Hematopoietic multipotent progenitor cell treated with erythropoietin and hydrocortisone succinate and interleukin-3 and kit ligand, for 17 days (in vitro differentiated cells): Measurements from ENCODE around the gene ARID3C.

Experiments used
- DNase-seq: peaks from one replicate; pipeline ENCODE4 v3.0.0-alpha.2; 2015; ENCODE audit warnings: low spot score

Gene ARID3C, protein sequence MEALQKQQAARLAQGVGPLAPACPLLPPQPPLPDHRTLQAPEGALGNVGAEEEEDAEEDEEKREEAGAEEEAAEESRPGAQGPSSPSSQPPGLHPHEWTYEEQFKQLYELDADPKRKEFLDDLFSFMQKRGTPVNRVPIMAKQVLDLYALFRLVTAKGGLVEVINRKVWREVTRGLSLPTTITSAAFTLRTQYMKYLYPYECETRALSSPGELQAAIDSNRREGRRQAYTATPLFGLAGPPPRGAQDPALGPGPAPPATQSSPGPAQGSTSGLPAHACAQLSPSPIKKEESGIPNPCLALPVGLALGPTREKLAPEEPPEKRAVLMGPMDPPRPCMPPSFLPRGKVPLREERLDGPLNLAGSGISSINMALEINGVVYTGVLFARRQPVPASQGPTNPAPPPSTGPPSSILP

DNA sequence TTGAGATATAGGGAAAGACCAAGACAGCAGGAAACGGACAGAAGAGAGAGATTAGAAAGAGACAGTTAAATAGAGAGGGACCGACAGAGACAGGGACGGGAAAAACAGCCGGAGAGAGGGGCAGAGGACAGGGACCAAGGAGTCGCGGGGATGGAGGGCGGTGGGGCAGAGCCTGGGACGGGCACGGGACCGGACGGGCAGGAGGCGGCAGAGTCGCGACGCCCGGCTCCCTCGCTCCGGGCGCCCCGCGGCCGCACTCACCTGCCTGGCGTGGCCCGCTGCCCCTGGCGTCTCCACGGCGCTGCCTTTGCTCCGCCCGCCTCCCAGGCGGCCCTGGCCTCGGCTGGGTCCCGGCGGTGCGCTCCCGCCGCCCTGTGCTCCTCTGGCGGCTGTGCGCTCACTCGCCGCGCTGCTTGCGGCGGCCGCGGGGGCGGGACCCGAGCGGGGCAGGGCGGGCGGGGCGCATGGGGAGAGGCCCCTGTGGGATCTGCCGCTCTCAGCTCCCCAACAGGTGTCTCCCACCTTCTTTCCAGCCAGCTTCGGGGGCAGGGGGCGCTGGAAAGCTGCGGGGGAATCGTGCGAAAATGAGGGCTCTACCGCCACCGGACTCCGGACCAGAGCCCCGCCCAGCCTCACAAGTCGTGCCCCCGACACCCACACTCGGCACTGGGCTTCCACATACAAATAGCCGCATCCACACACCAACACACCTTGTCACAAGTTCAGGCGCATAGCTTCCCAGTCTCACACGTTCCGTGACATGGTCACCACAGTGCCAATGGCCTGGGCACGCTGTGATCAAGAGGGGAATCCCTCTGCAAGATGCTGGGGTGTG is at the start of gene ARID3C:
Gene ARID3C, minus strand, starts transcription at position 411 of the 835 bp plus-strand sequence. CDS start 1,052 bp downstream, outside the sequence.
- DNase-seq, result no peak

DNA sequence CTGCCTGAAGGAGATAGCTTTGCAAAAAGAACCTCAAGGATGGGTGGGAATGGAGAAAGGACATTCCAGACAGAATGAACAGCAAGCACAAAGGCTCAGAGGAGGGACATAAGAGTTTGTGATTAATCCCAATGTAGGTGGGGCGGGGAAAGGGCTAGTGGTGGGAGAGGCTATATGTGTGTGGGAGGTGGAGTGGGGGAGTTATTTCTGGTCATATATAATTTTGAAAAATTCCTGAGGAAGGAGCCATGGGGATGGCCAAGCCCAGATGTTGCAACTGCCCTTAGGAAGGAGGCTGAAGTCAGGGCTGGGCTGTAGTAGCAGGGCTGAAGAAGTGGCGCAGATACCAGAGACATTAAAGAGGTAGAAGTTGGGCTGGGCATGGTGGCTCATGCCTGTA is 47.0 kb upstream of the ARID3C start:
- DNase-seq, result no peak

DNA sequence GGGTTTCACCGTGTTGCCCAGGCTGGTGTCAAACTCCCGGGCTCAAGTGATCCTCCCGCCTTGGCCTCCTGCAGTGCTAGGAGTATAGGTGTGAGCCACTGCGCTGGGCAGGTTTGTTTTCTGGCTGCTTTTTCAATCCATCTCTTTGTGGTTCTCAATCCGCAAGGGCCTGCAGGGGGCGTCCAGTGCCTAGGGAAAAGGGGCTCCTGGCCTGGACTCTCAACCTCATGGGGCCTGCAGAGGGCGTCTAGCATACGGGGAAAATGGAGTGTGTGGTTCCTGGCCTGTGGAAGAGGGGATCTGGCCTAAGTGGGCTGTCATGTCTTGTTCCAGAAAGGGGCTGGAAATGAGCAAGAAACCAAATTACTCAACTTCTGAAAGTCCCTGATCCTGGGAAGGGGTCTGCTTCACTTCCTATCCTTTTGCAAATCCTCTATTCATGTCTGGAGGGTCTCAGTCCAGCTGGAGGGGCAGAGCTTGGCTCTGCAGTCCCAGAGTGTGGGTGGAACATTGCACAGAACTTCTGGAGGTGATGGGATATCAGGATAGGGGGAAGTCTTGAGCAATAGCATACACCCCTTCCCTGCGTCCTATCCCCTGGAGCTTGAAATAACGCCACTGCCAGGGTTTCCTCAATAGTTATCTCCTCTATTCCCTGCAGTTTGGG is 46.3 kb upstream of the ARID3C start:
- peak; percentile 75 for DNase-seq

DNA sequence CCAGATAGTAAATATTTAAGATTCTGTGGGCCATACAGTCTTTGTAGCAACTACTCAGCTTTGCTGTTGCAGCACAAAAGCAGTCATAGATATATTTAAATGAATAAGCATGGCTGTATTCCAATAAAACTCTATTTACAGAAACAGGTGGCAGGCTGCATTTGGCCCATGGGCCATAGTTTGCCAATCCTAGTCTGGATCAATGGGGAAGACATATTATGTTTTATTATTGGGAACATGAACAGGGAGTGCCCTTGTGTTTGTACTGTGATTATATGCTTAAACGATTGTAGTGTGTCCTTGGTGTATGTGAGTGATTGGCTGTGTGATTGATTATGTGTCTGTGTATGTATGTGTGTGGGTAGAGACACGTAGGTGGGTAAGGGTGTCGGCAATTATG is 45.6 kb upstream of the ARID3C start:
- no peak for DNase-seq

DNA sequence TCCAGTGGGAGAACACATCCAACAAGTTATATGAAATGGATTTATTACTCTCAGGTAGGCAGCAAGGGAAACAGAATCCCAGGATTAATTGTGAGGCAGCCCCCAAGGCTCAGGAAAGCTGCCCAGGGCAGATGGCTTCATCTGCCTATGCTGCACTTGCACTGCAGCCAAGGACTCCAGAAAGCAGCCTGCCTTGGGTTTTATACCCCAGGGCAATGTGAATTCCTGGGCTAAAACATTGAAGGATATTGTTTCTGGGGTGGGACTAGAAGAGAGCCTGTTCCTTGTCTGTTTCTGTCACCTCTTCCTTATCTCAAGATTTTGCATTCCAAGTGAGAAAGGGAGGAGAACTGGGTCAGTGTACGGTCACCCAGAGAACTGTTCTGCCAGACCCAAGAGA is 42.4 kb upstream of the ARID3C start:
- DNase-seq, result no peak

DNA sequence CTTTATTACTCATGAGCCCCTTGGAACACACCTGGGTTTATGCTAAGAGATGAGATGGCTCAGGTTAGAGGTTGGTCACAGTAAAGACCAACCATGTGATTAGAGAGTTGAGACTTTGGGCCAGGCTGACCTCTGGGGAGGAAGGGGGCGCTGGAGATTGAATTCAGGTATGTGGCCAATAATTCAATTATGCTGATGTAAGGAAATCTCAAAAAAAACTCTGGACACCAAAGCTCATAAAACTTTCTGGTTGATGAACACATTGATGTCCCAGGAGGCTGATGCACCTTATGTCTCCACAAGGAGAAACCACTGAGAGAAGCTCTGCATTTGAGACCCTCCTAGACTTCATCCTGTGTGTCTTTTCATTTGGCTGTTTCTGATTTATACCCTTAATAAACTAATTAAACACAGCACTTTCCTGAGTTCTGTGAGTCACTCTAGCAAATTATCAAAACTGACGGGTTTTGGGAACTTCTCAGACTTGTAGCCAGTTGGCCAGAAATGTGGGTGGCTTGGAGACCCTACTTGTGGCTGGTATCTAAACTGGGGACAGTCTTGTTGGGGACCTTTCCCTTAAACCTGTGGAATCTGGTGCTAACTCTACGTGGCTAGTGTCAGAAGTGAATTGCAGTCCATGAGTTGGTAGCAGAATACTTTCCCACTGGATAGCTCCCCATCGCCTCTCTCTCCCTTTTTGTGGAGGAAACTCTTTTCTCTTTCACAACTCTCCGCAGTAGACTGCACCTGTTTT is 41.1 kb upstream of the ARID3C start:
- no peak for DNase-seq

DNA sequence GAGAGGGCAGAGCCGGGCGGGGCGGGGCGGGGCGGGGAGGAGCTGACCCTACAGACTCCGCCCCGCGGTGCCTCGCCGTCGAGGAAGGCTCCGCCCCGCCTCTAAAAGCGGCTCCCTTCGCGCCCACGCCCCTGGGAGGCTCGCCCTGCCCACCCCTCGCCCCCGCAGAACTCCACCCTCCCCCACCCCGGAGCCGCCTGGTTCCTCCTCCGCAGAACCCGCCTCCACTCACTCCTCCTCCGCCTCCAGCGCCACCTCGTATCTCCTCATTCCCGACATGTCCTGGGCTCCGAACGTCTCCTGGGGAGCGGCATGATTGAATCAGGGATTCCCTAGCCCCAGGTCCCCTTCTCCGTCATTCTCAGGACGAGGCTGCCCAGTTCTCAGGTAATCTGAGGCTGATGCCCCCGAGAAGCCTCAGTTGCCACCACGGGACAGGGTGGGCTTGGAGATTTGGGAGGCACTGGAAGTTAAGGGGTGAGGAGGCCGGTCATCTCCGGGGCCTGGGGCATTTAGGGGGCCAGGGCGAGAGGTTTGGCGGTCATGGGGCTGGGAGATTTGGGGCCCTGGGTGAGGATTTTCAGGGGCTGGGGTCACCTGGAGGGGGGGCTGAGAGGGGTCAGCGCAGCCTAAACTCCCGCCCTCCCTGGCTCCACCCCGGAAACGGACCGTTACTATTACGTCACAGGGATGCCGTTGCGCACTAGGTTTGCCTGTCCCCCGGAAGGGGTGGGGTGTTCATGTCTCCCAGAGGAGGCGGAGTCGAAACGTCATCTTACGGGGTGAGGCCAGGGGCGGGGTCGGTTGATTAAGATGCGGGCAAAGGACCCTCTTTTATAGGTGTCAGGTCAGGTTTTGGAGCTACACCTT is 36.8 kb upstream of the ARID3C start:
- peak; percentile 91 for DNase-seq

DNA sequence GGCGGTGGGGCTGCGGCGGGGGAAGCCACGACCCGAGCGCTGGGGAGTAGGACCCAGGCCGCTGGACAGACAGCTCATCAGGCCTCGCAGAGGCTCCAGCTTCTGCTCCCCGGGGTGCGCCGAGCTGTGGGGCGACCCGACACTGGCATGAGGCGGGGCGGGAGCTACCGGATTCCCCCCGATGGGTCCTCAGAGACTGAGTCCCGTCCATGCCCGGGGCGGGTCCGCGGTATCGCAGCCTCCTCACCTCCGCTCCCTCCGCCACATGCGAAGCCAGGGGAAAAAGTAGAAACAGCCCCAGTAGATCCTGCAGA is 36.2 kb upstream of the ARID3C start:
- DNase-seq, result no peak

DNA sequence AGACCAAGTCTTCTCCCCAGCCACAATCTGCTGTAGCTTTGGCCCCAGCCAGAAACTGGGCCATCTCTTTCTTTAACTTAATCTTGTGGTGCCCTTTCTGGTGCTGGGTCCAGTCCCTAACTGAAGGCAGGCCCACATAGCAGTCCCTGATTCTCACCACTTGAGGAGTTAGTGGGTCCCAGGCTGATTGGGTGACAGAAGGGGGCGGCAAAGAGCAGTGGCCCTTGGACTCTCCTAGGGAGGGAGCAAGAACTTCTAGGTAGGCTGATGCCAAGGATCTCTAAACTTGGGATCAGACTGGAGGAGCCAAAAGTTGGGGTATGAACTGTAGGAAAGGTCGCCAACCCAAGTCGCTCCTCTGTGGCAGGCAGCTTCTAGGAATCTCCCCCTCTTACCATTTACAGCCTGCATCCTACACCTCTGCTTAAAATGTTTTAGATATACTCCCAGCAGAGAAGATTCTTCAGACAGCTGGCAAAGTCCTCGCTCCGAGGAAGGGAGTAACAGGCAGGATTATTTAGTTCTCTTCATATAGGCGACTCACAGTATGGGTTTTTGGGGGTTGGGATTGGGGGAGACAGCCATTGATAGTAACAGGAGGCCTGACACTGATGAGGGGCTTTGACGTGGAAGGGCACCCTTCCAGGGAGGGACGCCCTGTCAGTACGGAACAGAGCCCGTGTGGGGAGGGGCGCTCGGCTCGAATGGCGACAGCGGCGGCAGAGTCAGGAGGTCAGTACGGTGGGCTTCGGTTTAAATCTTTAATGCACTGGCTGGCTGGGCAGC is 35.6 kb upstream of the ARID3C start:
- DNase-seq, result peak; percentile 83

DNA sequence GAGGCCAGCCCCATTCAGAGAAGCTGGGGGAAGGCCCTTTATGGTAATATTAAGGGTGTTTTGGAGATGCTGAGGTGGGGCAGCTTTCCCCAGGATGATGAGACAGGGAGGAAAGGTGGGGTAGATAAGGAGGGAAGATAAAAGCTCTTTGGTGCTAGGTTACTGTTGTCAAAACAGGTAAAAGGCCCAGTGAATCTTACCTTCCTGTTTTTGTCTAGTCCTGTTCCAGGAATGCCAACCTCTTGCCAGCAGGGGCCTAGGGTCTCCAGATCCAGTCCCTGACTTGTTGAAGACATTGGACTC is 34.4 kb upstream of the ARID3C start:
- no peak for DNase-seq

DNA sequence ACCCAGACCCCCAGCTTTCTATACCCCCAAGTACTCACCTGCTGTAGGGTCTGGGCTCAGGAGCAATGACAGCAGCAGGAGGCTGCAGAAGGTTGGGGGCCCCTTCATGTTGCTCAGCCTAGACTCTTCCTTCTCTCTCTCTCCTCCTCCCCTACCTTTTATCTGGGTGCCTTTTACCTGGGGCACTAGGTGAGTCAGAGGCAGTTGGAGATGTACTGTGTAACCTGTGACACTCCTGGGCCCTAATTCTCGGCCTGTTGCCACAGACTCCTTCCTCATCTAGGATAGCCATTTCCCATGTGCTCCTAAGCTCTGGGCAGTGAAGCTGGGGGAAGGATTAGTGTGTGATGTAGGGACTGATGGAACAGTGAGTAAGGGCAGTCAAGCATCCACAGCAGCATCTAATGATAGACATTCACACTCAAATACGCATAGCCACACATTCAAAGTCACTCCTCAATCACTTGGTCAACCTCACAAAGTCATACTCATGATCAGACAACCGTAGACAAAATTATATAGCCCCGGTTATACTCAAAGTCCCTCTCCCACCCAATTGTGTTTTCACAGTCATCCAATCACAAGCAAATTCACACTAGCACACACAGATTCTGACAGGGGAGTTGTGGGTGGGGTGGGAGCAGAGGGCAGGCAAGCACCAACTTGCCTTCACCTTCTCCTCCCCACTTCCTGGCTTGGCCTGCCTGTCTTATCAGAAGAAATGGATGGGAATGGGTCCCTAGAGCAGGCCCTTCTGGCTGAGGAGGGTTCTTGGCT is 33.8 kb upstream of the ARID3C start, which contains the start of gene CCL27:
Gene CCL27, minus strand, starts transcription at position 132 of the 777 bp plus-strand sequence. Its CDS starts 24 bp downstream, at position 108.
- DNase-seq, result no peak

DNA sequence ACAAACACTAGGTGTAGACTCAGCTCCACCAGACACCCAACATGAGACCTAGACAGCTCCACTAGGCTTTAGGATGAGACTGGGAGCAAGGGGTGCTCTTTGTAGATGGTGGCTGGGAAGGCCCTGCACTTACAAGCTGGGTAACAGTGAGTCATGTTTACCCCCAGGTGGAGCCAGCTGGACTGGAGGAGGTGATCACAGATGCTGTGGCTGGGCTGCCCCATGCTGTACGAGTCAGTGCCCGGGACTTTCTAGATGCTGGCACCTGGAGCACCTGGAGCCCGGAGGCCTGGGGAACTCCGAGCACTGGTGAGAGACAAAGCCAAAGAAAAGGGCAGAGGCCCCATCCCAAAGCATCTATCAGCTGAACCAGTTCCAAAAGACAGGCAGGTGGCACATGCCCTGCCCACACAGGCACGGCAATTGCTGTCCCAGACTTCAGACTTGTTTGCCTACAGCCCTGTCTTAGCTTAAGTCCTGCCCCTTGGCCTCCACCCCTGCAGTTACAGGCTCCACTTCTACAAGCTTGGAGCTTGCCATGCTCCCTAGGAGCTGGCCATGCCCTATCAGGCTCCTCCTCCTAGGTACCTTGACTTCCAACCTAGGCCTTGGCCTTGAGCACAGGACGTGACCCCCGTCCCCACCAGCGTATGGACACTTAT is 30.9 kb upstream of the ARID3C start:
- DNase-seq, result no peak

DNA sequence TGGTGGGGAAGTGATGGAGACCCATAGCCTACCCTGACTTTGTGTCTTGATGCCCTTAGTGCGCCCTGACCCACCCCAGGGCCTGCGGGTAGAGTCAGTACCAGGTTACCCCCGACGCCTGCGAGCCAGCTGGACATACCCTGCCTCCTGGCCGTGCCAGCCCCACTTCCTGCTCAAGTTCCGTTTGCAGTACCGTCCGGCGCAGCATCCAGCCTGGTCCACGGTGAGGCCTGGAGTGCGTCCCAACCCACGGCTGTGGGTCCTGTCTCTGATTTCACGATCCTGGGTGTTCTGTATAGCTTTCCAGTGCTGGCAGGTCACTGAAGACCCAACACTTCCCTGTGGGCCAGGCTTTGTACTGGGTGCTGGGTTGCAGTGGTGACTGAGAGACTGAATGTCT is 29.6 kb upstream of the ARID3C start:
- DNase-seq, result no peak

DNA sequence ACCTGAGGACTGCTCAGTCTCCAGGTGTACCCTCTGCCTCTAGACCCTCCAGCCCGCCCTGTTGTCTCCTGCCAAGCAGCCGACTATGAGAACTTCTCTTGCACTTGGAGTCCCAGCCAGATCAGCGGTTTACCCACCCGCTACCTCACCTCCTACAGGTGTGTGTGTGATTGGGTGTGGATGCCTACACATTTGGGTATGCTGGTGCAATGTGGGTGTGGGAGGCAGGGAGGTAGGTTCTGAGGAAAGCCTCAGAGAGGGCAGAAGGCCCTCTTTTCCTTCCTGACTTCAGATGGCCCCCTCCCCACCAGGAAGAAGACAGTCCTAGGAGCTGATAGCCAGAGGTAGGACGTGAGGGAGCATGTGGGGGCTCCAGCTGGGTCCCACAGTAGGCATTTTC is 28.1 kb upstream of the ARID3C start:
- no peak for DNase-seq

DNA sequence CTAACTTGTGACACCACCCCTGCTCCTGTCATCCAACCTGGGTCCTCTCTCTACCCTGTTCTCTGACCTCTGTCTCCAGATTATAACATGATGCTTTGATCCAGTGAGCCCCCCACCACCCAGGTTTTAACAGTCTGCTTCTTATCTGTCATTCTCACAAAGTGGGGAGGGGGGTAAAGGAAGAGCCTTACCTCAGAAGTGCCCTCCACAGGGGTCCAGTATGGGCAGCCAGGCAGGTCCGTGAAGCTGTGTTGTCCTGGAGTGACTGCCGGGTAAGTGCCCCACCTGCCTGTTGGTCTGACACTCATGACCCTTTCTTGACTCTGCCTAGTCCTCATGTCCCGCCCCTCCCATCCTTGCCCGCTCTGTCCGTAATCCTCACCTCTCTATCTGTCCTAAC is 26.5 kb upstream of the ARID3C start:
- DNase-seq, result no peak

DNA sequence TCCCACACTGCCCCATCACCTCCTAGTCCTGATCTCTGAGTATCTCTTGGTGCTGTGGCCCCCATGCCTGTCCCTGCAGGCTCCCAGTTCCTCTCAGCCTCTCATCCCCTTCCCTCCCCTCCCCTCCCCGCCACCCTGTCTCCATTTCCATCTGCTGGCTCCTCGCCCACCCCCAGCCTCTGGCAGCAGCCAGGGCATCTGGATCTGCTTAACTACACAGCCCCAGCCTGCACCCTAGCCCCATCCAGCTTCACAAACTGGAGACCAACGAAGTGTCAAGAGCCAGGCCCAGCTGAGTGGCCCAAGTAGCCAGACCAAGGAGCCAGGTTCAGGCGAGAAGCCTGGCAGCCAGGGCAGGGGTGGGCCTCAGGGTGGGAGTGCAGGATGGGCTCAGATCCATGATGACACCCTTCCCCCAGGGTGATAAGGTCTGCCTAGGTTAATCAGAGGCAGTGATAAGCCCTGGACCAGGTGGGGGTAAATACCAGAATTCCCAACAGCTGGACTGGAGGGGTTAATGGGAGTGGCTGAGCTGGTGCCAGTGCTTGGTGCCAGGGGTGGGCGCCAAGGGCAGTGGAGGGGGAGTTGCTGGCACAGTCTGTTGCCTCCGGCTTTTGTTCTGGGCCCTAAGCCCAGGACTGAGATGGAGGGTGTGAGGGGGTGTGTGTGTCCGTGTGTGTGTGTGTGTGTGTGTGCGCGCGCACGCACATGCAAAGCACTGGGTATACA is 25.6 kb upstream of the ARID3C start:
- no peak for DNase-seq

DNA sequence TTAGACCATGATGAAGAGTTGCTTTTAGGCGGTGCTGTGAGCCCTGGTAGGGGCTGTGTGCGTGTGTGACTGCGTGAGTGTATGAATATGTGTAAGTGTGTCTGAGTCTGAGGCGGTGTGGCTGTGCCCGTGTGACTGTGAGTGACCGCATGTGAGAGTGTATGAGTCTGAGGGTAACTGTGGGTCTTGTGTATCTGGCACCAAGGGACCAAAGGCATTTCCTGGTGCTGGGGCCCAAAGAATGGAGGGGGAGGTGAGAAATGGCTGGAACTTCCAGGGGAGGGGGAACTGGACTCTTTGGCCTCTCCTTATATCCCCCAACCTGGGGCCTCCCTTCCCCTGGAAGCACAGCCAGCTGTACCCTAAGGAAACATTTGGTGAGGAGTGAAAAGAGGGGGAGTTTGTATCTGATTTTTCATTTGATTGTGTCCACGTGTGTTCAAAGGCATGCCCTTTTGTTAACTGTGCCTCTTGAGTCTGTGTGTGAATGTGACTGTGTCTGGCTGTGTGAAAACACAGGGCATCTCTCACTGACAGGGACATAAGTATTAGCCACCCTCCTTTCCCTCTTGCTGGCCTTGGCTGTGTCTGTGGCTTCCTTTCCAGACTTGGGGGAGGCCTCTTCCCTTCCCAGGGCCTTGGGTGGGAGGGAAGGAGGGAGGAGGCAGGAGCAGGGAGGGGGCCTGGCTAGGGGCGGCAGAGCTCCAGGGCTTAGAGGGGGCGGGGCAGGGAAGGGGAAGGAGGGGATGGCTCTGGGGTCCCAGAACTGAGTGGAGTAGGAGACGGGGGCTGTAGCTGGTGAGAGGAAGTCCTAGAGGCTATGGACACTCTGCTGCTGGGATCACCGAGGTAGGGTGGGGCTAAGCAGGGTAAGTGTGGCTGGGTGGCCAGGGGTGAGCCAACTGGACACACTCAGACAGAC is 24.5 kb upstream of the ARID3C start:
- no peak for DNase-seq
